ENCODE data around the gene UVRAG.

GRCh38 chr11:75945446-75945845, 130.4 kb downstream of the UVRAG start:
- no peak for TF ChIP-seq CTCF (conservative IDR thresholded peaks at IDR 0.05; ENCODE audit: low read depth, low read length)
- TF ChIP-seq EZH2 (IDR thresholded peaks at IDR 0.05; ENCODE audit: low read length, unreplicated experiment), result no peak

Data from PC-3 (cell line).